RPMI8226 (cell line): Measurements from ENCODE around the gene FARP2.

Experiments used
- DNase-seq: peaks from one replicate; pipeline ENCODE4 v3.0.0-alpha.2; 2015

FARP2 gene

GRCh38 chr2:241535871-241536655 lies 180.0 kb downstream of the FARP2 start:
- DNase-seq = no peak

- no peak for DNase-seq
These were observed 182.9 kb downstream of the FARP2 start for GRCh38 chr2:241538838-241539615.

- DNase-seq = no peak
These were observed 183.7 kb downstream of the FARP2 start for GRCh38 chr2:241539616-241540374.

- no peak for DNase-seq
These were observed 184.3 kb downstream of the FARP2 start for GRCh38 chr2:241540401-241540770.

- no peak for DNase-seq
These were observed 184.9 kb downstream of the FARP2 start for GRCh38 chr2:241540771-241541561.

GRCh38 chr2:241541564-241542277 lies 185.6 kb downstream of the FARP2 start:
- no peak for DNase-seq

GRCh38 chr2:241542278-241542605 lies 186.2 kb downstream of the FARP2 start:
- DNase-seq = no peak
